Smooth muscle cell of the brain vasculature (primary cell): Measurements from ENCODE around the gene HOXD11.

Experiments
- DNase-seq: peaks from one replicate; pipeline ENCODE4 v3.0.0-alpha.2; 2012; ENCODE audit warnings: low read depth, low spot score

The HOXD11 gene

DNA sequence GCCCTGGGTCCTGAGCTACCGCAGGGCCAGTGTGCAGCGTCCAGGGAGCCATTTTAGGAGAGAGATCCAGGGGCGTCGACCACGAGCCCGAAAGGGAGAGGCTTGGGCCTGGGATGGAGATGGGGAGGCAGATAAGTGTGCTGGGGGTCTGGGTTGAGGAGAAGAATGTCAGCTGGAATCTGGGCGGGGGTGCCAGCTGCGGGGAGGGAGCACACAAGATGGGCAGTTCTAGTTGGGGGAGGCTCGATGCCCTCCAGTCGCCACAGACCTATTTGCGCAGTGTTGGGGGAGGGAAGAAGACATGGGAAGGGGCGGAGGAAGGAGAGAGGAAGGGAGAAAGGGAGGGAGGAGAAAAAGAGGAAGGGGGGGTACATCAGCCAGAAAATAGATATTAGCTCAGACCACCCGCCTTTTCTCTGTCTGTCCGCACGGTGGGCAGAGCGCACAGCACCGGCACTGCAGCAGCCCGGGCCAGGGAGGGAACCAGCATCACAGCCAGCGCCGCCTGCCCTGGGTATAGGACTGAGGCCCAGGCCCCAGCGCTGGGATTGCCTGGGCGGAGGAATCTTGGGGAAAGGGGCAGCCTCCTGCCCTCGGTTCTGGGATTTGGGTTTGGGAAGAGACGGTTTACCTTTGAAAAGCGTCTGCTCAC, 1.9 kb upstream of the HOXD11 start:
- DNase-seq: no peak

DNA sequence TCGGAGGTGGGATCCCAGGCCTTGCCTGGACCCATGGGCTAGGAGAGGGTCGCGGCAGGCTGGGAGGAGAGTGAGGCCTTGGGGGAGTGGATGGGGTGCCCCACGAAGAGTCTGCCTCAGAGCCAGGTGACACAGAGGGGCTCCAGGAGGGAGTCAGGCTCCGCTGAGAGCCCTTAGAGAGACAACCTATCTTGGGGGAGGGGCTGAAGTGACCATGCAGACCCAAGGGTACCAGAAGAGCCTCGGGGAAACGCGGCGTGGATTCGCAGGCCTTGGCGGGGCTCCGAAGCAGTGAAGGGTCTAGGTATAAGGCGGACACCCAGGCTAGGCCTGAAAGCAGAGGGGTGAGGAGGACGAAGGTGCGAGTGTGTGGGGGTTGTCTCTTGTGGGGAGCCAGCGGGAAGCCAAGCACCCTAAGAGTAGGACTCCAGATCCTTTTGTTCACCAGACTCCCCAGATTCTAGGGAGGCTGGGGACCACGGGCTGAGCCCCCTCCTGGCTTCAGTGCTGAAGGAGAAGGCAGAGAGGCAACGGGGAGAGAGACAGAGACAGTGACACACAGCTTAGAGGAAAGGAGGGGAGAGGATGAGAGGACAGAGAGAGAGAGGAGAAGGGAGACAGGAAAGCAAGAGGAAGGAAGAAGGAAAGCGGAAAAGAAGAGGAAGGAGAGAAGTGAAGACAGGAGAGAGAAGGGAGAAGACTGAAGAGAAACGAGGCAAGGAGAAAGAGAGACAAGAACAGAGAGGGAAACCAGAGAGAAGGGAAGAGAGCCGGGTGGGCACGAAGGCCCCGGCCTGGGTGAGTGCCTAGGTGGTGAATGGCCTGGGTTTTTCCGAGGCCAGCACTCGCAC, 1.1 kb upstream of the HOXD11 start:
- no peak for DNase-seq

DNA sequence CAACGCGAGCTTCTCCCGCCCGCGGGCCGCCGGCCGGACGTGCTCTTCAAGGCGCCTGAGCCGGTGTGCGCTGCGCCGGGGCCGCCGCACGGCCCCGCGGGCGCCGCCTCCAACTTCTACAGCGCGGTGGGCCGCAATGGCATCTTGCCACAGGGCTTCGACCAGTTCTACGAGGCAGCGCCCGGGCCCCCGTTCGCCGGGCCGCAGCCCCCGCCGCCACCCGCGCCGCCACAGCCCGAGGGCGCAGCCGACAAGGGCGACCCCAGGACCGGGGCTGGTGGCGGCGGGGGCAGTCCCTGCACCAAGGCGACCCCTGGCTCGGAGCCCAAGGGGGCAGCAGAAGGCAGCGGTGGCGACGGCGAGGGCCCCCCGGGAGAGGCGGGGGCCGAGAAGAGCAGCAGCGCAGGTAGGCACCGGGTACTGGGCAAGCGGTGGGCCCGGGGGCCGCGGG, 676 bp downstream of the HOXD11 start:
- no peak for DNase-seq

DNA sequence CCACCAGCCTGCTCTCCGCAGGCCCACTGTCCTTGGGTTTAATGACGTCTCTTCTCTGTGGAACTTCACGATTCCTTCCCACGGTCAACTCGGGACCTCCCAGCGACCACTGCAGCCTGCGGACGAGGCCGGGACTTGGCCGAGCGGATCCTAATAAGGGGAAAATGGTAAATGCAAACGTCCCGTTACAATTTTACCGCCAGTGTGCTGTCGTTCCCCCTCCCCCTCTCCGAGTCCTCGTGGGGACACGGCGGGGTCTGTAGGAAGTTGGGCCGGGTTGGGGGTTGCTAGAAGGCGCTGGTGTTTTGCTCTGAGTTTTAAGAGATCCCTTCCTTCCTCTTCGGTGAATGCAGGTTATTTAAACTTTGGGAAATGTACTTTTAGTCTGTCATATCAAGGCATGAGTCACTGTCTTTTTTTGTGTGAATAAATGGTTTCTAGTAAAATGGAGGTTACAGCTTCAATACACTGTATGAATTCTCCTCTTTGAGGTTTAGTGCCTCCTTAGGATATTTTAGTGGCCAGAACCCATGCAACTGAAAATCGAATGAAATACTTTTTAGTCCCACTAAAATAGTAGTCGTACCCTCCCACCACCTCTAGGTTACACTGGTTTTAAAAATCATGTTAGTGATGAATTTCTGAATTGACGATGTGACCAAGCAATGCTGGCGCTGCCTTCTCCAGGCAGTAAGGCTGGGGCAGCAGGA, 2.3 kb downstream of the HOXD11 start:
- DNase-seq: no peak

DNA sequence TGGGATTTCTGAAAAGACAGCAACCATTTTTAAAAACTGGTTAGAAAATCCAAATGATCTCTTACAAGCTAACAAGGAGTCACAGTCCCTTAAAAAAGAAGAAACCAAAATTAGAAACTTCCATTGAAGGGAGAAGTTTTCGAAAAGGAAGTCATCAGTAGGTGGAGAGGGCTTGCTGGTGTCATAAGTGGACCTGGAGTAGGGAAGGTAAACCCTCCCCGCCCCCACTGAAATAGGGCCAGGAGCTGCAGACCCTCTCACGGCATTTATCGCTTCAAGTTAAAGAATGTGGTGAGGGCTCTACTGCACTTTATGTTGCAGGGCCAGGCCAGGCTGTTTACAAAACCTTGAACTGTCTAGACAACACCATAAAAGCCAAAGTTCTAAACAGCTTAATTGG, 2.9 kb downstream of the HOXD11 start:
- no peak for DNase-seq

DNA sequence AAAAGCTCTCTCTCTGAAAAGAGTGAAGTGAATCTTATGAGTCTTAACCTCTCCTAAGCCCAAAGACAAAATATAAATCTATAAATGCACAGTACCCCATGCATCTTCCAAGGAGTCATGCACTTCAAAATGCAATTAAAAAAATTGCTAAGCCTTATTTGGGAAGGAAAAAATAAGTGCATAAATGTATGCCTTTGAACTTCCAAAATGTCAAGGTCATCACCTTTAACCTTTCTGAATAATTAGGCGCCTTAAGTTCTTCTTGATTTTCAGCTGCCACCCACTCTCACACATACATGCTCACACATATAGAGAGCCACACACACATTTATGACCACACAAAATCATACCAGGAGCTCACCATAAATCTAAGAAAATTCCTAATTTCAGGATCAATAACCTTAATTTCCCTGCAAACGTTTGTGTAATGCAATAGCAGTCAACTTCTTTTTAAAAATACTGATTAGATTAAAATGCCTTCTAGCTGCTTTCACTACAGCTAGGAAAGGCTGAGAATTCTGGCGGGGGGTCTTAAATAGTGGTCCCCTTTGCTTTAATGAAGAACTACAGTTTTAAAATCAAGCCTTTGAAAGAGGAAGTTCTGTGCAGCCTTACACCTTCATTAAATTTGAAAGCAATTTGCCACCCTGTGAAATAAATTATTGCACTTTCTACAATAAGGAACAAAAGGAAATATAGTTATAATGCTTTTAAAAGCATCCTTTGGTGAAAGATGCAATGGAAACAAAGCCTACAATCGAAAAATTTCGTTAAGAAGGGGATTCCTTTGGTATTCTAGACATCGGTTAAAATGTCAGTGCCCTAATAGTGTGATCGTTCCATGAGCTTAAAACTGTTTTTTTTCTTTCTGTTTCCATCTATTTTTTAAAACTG, 3.6 kb downstream of the HOXD11 start:
- DNase-seq: no peak

DNA sequence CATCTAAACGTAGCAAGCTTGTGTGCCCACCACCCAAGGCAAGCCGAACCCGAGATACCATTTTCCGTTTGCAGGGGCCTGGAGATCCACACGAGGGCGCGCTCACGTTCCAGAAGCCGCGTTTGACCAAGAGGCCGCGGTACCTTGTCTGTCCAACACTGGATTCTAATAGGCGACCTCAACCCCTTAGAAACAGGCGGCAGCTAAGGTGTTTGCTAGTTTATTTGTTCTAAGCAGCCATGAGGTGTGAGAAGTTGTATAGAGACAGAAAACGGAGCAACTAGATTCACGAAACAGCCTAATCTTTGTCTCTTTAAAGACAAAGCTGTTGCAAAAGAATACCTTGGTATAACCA, 4.2 kb downstream of the HOXD11 start:
- no peak for DNase-seq

DNA sequence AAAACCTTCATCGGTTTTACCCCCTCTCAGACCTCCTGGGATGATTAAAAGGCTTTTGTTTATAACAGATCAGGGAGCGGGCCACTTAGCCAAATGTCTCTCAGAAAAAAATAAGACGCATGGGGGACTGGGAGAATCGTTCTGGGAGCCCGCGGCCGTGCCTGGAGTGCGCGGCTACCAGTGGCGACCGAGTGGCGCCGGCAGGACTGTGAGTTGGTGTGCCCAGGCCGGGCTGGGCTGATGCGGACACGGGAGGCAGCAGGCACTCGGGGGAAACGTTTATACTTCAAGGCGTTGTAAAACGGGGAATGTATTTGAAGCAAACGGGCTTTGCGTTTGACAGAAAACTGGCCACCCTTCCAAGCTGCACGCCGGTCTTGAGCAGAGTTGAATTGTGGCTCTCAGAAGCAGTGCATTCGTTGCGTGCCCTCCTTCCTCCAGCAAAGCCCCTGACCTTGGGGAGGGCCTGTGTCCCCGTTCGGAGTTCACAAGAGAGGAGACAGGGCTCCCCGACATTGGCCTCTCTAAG, 4.8 kb downstream of the HOXD11 start:
- DNase-seq: no peak

DNA sequence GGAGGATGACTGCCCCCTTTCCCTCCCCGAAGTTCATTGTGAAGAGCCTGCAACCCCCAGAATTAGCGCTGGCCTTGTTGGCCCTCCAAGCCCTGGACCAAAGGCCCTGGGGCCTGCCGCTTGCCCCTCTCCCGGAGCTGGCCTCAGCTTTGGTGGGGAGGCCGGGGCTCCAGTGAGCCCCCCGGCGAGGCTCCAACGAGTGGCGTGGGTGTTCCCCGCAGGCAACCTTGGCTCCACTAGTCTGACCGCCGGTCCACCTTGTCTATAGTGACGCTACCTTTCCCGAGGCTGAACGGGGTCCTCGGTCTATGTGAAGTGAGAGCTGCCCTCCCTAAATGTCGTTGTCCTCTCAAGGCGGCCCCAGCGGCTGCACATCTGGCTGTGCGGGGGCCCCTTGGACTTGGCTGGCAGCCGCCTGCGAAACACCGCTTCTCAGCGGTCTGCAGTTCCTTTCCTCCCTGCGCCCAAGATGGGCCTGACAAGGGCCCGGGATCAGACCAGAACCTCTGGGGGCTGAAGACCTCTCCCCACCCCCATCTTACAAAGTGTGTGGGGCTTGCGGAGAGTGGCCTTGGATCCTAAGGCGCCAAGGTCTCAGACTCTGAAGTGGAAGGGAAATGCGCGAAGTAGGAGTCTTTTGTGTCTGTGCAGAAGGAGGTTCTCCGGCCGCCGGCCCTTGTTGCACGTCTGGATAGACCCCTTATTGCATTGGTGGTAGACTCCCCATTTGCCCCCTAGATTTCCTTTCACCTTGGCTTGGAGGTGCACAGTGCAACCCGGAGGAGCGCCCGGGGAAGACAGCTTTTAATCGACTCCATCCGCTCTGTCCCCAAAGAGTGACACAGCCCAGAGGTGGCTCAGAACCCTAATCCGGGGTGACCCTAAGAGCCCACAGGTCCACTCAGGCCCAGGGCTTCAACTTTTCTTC, 5.6 kb downstream of the HOXD11 start:
- DNase-seq: no peak

DNA sequence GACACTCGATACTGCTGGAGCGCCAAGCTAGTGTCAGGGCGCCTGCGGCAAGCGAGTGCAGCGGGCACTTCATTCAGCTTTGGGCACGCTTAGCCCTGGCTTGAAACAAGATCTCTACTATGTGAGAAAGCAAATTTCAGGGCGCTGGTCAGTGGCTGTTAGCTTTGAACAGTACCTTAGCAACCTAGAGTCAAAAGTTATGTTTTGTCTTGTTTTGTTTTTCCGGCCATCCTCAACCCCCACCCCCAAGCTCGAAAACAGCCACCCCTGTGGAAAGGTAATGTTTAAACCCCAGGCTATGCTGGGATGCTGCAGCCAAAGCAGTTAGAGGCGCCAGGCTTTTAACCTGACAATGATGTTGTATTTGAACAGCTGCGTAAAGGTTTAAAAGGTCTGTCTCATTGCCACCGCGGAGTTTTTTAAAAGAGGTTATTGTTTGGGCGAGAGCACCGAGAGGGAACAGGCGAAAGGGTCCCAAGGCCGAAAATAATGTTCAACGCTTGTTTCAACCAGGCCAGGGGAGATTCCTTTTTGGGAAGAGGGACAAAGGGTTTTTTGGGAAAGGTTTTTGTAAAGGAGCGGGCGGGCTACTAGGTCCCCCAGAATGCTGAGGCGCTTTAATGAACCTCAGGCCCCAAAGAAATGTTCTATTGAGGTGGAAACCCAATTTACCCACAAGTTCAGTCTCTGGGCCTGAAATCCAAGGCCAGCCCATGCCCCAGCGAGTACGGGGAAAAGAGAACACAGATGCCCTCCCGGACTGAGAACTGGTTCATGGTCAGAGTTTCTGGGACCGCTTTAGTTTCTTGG, 7.2 kb downstream of the HOXD11 start:
- no peak for DNase-seq

DNA sequence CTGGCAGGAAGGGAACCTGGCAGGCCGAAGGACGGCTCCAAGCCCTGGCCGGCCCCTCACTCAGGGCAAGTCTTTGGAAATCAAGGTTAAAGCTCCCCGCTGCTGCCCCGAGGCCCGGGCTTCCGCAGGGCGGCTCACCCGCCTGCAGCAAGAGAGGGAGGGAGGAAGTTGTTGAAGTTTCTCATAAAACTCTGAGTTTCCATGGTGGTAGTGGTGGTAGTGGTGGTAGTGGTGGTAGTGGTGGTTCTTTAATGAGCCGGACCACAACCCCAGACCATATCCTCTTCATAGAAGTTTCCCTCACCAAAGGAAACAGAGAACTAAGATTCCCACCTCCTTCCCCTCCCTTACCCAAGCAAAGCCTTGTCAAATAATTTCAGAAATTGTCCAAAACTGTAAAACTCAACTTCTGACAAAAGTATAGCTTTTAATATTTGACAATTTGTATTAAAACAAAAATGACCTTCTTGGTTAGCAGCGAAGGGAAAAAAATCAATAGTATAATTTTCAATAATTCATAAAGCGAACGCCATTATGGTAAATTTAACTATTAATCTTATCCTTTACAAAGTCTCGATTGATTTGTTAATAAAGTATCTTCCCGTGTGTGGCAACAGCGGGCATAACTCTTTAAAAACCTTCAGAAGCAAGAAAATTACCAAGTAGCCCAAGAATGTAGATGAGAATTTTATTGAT, 8.0 kb downstream of the HOXD11 start:
- no peak for DNase-seq

DNA sequence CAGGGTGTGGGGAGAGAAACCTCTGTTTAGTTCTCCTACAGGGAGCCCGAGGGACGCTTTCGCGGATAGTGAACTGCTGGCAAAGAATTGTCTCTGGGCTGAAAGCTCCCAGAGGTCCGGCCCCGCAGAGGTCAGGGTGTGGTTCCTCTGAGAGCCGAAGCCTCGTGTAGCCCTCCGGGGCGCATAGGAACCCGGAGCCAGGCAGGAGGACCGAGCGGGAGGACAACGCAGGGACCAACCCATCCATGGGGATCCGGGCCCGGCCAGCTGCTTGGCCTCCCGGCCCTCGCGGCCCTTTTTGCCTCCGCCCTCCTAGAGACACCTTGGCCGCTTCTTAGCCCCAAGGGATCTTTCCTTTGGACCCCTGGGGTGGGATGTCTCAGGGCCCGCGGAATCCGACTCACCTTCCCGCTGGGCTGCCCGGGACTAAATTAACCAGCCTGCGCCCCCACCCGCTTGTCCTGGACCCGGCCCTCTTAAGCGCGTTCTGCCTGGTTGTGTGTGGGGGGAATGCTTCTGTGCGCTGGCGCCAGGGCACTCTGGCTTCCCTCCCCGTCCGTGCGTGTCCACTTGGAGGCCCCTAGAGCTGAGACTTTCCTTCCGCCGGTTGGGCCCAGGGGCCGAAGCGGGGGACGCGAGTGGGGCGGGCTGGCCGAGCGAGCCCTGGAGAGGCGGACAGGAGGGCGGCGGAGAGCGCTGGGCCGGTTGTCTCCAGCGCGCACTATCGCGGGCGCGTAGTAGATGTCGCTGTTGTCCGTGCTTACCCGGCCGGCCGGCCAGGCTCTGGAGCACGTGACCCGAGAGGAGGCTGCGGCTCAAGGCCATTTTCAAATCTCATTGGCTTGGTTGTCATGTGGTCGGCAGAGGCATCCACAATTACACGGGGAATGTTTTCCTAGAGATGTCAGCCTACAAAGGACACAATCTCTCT, 9.1 kb downstream of the HOXD11 start, which contains the start of gene HOXD10:
TSS of gene HOXD10 (plus strand) at position 896 of the 931 bp plus-strand sequence. CDS start 56 bp downstream, outside the sequence.
- no peak for DNase-seq

DNA sequence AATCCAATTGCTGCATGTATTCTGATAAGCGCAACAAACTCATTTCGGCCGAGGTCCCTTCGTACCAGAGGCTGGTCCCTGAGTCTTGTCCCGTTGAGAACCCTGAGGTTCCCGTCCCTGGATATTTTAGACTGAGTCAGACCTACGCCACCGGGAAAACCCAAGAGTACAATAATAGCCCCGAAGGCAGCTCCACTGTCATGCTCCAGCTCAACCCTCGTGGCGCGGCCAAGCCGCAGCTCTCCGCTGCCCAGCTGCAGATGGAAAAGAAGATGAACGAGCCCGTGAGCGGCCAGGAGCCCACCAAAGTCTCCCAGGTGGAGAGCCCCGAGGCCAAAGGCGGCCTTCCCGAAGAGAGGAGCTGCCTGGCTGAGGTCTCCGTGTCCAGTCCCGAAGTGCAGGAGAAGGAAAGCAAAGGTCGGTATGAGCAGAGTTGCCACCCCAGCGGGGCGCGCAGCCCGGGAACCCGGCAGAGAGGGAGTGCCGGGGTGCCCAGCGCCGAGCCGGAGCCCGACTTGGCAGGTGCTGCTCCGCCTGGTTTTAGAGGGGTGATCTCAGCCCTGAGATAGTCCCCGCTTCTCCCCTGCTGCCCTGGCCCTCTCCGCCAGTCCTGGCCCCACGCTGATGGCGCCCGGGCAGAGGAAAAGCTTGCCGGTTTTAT, 10.2 kb downstream of the HOXD11 start:
- DNase-seq: no peak

DNA sequence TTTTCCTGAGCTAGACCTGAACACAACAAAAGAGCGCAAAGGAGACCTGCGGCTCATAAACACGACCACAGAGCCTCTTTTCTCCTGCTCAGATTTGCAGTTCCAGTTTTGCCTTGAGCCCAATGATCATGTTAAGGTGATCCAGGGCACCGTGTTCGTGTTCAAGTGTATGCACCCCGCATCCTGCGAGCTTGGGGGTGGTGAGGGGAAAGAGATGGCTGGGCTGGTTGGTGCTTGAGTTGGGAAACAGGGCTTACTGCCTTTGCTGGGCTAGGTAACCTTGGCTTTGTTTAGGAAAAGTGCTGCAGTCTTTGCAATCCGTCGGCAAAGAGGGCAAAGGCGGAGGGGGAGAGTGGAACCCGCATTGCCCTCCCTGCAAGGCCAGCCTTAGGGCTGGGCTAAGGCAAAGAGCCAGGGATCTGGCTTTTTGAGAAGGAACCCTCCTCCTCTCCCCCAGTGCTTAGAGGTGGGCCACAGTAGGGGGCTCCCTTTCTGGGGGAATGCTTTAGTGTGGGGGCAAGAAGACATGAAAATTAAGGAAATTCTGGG, 10.8 kb downstream of the HOXD11 start:
- DNase-seq: no peak

DNA sequence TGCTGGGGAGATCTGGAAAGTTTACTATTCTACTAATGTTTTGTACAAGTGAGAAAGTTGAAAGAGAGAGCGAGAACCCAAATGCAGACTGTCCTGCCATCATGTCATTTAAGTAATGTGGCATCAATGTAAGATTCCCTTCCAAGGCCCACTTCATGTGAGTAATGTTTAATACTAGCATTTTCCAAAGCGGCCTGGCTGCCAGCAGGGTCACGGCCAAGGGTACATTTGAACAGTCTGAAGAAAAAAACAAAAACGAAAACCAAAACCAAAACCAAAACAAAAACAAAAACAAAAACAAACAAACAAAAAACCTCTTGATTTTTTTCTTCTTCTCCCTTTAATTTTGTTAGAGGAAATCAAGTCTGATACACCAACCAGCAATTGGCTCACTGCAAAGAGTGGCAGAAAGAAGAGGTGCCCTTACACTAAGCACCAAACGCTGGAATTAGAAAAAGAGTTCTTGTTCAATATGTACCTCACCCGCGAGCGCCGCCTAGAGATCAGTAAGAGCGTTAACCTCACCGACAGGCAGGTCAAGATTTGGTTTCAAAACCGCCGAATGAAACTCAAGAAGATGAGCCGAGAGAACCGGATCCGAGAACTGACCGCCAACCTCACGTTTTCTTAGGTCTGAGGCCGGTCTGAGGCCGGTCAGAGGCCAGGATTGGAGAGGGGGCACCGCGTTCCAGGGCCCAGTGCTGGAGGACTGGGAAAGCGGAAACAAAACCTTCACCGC, 11.7 kb downstream of the HOXD11 start:
- DNase-seq: no peak
